GM19351 (cell line): Measurements from ENCODE around the gene TPSAB1.

Source experiments
- ATAC-seq: cut with Tn5 transposase; IDR thresholded peaks from one replicate; pipeline ENCODE4 v1.9.1; 2021; ENCODE audit warnings: mild to moderate bottlenecking, moderate library complexity; ENCODE audit not compliant: unreplicated experiment

Gene TPSAB1

GRCh38 chr16:1281517-1281916, 41.0 kb downstream of the TPSAB1 start:
- ATAC-seq = no peak

- no peak for ATAC-seq
Measured at GRCh38 chr16:1282324-1282973, 41.9 kb downstream of the TPSAB1 start.

DNA sequence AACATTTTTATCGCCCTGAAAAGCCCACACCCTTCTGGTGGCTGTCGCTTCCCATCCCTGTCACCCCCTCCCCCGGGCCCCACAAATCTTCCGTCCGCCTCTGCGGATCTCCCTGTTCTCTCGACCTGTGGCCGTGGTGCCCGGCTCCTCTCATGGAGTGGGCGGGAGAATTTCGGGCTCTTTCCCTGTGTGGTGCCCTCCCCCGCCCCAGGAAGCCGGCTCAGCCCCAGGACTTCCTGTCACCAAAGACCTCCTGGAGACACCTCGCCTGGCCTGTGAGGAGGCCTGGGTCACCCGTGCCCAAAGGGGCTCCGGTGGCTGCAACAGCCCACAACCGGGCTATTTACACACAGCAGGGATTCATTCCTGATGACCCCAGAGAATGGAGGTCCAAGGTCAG, 42.8 kb downstream of the TPSAB1 start:
- ATAC-seq = no peak

- ATAC-seq = no peak
Measured at GRCh38 chr16:1283996-1284616, 43.6 kb downstream of the TPSAB1 start.

- ATAC-seq = no peak
Measured at GRCh38 chr16:1285669-1286512, 45.4 kb downstream of the TPSAB1 start.

GRCh38 chr16:1286513-1287094, 46.1 kb downstream of the TPSAB1 start:
- no peak for ATAC-seq

- no peak for ATAC-seq
Measured at GRCh38 chr16:1287982-1288670, 47.6 kb downstream of the TPSAB1 start.

GRCh38 chr16:1288813-1289476, 48.4 kb downstream of the TPSAB1 start:
- ATAC-seq = no peak

GRCh38 chr16:1289477-1289866, 49.0 kb downstream of the TPSAB1 start:
- no peak for ATAC-seq

GRCh38 chr16:1290063-1290501, 49.6 kb downstream of the TPSAB1 start:
- no peak for ATAC-seq

DNA sequence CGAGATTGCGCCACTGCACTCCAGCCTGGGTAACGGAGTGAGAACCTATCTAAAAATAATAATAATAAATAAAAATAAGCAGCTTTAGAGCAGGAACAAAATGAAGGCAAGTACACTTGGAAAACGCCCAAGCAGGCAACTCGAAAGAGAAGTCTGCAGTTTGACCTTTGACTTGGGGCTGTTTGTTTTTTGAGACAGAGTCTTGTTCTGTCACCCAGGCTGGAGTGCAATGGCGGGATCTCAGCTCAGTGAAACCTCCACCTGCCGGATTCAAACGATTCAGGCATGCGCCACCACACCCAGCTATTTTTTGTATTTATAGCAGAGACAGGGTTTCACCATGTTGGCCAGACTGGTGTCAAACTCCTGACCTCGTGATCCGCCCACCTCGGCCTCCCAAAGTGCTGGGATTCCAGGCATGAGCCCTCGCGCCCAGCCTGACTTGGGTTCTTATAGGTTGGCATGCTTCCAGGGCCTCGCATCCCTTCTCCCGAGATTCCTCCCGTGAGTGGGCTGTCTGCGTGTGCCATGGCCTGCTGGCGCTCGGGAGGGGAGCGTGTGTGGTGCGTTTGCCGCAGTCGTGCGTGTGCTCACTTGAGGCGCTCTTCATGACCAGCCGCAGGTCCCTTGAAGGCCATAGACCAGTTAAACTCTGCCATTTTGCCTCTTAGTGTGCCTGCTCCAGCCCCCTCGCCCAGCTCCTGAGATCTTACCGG, 50.5 kb downstream of the TPSAB1 start:
- no peak for ATAC-seq

DNA sequence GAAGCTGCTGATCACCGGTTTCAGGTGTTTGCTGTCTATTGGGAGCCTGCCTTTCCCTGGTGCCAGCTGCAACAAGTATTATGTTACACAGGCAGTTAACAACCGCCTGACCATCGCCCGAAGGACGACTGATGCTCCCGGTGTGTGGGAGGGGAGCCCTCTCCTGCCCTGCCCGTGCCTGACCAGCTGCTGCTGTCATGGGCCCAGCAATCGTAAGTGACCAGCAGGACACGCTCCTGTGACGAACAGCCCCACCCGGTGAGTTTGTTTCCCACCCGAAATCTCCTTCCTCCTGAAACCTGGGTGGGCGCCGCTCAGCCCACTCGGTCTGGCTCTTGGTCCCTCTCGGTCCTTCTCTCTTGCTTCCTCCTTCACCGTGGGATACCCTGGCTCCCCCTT, 51.1 kb downstream of the TPSAB1 start:
- ATAC-seq = no peak
